CD4-positive, alpha-beta T cell treated with Interleukin-1 beta for 1 hour (primary cell): ENCODE results near the gene FAF2.
A peak's percentile ranks its signal among the peaks of the same experiment; 100 is the strongest.

Experiments
- DNase-seq, 2 donors: peaks; one replicate each; pipeline ENCODE4 v3.0.0-alpha.2; 2020 to 2022

The FAF2 gene

GRCh38 chr5:176533894-176534611 lies 85.9 kb downstream of the FAF2 start:
- peak; percentile 56 to 65 for DNase-seq

- no peak for DNase-seq
Observed at GRCh38 chr5:176534640-176535039, 86.5 kb downstream of the FAF2 start.

GRCh38 chr5:176535101-176535663 lies 87.0 kb downstream of the FAF2 start:
- DNase-seq, result peak; percentile 63 to 75

- DNase-seq, result no peak
Observed at GRCh38 chr5:176535664-176536131, 87.5 kb downstream of the FAF2 start.

GRCh38 chr5:176536132-176536901 lies 88.1 kb downstream of the FAF2 start:
- peak; percentile 80 to 82 for DNase-seq

- peak; percentile 98 for DNase-seq
Observed at GRCh38 chr5:176536902-176537553, 88.8 kb downstream of the FAF2 start, which contains the start of gene RNF44. Gene RNF44, minus strand, starts transcription at chr5:176537402. Its CDS starts 4,930 bp downstream, at chr5:176532472.

GRCh38 chr5:176537554-176538229 lies 89.5 kb downstream of the FAF2 start:
- peak; percentile 99 to 100 for DNase-seq

- DNase-seq, result no peak
Observed at GRCh38 chr5:176538230-176538988, 90.2 kb downstream of the FAF2 start.

- DNase-seq, result no peak
Observed at GRCh38 chr5:176538989-176539384, 90.8 kb downstream of the FAF2 start.

- no peak for DNase-seq
Observed at GRCh38 chr5:176540476-176540899, 92.3 kb downstream of the FAF2 start.

- peak; percentile 31 to 57 for DNase-seq
Observed at GRCh38 chr5:176540956-176541337, 92.8 kb downstream of the FAF2 start.

GRCh38 chr5:176541338-176542134 lies 93.4 kb downstream of the FAF2 start:
- peak; percentile 74 to 79 for DNase-seq

- peak; percentile 75 to 77 for DNase-seq
Observed at GRCh38 chr5:176542135-176542595, 94.0 kb downstream of the FAF2 start.

- DNase-seq, result peak; percentile 46 to 54
Observed at GRCh38 chr5:176542596-176543427, 94.6 kb downstream of the FAF2 start.

GRCh38 chr5:176543428-176544182 lies 95.4 kb downstream of the FAF2 start:
- DNase-seq, result peak; percentile 74 to 80

GRCh38 chr5:176545388-176545736 lies 97.2 kb downstream of the FAF2 start:
- no peak for DNase-seq

GRCh38 chr5:176545737-176546509 lies 97.7 kb downstream of the FAF2 start:
- no peak for DNase-seq

GRCh38 chr5:176547802-176548201 lies 99.6 kb downstream of the FAF2 start:
- peak in 1 of 2 donors; percentile 49 for DNase-seq
